Stimulated activated CD4-positive, alpha-beta T cell treated with anti-CD3 and anti-CD28 coated beads, Interleukin-4, amount 100 ng/mL, for 24 hours (primary cell): ENCODE data around the gene MASP2.
"Not testable (repeated sequence)": the region's sequence is repeated elsewhere in the genome, so short reads cannot be mapped to it uniquely, and the experiment has no call there.

Experiments used
- DNase-seq: peaks from one replicate; pipeline ENCODE4 v3.0.0-alpha.2; 2020

Gene MASP2

DNA sequence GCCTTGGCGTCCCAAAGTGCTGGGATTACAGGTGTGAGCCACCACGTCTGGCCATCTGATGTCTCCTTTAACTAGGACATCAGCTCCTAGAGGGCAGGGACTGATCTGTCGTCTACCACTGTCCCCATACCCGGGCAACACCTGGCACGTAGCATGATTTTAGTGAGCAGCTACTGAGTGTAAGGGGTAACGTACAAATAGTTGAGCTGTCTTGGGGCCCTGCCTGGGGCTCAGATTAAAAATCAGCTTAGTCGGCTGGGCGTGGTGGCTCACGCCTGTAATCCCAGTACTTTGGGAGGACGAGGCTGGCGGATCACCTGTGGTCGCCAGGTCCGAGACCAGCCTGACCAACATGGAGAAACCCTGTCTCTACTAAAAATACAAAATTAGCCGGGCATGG lies 11.0 kb upstream of the MASP2 start:
- DNase-seq = no peak

DNA sequence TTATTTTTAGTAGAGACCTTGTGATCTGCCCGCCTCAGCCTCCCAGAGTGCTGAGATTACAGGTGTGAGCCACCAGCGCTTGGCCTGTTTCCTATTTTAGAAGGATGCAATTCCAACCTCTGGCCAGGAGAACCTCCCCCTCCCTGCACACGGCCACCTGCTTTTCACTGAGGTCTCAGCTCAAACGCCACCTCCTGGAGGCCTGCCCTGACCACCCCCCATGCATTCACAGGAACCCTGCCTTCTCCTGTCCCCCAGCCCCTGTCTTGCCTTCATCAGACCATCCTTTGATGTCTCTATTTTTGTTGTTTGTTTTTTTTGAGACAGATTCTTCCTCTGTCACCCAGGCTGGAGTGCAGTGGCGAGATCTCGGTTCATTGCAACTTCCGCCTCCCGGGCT lies 10.4 kb upstream of the MASP2 start:
- no peak for DNase-seq

DNA sequence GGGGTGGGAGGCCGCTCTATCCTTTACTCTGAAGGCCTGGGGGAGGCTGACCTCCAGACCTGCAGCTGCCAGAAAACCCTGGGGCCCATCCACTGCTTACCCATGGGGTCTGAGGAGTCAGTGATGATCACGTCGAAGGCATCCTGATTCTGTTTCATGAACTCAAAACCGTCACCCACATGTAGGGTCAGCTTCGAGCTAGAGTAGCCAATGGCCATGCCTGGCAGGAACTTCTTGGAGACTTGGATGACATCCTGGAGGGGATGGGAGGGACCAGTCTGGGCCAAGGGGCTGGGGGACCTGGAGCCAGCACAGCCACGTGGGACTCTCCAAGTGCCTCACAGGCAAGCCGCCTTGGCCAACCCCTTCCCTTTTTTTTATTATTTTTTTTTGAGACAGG lies 9.5 kb upstream of the MASP2 start:
- no peak for DNase-seq

DNA sequence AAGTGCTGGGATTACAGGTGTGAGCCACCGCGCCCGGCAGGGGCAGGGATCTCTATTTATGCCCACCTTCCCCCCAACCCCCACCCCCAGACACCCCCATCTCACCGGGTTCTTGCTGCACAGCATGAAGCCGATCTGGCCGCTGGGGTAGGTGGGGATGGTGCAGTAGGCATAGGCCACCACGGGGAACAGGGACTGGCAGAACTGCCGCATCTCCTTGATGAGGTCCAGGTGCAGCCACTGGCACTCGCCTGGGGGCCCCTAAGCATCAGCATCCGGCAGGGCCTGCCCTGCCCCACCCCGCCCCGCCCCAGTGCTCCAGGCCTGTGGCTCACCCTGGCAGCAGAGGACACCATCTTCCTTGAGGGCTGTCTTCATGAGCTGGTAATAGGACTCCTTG lies 8.6 kb upstream of the MASP2 start:
- no peak for DNase-seq

DNA sequence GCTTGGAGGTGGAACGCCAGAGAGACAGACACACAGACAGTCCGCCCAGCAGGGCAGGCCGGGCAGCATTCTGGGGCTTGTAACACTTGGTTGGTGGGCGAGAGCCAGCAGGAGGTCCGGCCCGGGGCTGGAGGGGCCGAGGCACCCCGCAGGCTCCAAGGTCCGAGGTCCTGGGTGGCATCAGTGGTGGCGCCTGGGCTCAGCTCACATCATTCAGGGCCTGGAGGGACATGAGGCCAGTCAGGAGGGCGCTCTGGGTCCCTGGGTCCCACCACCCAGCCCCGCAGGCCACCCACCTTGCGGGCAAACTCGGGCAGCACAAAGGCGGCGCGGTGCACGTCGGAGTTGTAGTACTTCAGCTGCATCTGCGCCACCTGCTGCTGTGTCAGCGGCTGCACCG lies 7.6 kb upstream of the MASP2 start:
- DNase-seq = no peak

DNA sequence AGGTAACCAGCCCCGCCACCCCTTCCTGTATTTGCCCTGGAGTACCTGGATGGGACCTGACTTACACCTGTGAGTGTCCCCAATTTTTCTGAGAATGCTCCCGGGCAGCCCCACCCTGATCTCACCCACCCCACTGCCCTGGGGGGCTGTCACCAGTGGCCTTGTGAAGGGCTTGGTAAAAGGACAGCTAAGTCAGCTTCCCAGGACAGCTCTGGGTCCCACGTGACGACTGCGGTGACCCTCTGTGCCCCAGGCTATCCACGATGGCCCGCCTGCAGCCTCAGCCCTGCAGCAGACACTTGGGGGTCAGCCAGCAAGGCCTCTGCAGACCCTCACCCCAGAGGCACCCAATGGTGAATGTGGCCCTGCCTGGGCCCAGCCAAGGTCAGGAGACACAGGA lies 7.1 kb upstream of the MASP2 start:
- no peak for DNase-seq

DNA sequence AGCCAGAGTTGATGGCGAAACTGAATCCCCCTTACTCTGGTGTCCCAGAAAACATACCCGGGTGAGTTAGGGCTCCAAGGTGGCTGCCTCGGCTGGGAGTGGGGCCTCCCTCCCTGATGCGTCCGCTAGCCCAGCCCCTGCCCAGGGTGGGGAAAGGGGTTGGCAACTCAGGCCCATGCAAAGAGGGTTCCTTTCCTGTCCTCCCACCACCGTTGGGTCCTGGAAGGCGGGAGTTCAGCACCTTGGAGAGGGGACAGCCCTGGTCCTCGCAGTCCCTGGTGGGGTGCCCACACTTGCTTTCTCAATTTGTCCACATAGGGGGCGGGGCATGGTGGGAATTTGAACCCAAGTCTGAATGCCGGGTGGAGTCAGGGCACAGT lies 6.7 kb upstream of the MASP2 start:
- DNase-seq = peak; percentile 25

DNA sequence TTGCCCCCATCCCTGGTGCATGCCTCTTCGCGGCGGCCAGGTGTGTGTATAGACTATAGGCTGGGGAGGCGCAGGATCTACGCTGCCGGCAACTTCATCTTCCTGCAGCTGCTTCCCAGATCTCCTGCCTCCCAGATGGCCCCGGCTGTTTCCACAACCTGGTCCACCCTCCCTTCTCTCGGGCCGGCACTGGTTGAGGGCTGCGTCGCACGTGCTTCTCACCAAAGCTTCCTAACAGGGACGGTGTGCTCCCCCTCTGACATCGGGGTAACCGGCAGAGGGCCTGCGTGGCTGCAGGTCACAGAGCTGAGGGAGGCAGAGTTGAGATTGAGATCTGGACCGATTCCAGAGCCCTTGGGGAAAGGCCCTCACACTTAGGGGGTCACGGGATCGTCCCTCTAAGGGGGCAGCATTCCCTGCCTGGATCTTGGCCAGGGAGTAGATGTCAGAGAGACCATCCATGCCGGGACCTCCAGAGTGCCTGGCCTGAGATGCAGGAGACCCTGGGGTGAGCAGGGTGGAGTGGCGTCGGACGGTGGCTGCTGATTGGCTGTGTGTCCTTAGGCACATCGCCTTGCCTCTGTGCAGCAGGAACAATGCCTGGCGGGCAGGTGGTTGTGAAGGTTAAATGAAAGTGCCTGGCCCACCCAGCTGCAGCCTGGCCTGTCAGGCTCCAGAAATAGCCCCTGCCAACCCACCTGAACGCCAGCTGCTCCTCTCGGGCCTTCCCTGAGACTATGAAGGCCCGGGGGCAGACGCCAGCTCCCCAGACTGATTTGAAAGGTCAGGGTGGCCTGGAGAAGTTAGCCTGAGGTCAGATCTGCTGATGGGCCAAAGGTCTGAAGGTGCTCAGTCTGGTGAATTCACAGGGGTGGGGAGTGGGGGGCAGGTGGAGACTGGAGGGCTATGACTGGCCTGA lies 6.1 kb upstream of the MASP2 start:
- DNase-seq = peak; percentile 19

DNA sequence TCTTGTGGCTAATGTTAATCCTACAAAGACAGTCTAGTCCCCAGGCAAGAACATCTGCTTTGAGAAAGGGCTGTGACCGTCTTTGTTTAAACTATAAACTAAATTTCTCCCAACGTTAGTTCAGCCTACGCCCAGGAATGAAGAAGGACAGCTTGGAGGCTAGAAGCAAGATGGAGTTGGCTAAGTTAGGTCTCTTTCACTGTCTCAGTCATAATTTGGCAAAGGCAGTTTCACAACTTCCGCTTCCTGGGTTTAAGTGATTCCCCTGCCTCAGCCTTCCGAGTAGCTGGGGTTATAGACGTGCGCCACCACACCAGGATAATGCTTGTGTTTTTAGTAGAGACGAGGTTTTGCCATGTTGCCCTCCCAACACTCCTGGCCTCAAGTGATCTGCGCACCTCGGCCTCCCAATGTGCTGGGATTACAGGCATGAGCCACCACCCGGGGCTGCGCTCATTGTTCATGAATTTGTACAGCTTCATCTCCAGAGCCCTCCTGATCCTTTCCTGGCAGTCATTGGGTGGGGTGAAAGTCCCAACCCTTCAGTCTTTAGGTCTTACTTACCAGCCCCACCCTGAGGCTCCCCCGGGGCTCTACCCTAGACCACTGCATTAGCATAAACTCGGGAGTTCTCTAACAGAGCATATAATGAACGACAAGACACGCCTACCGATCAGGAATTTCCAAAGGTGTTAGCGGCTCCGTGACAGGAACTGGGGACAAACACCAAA lies 4.9 kb upstream of the MASP2 start:
- DNase-seq = peak; percentile 17

DNA sequence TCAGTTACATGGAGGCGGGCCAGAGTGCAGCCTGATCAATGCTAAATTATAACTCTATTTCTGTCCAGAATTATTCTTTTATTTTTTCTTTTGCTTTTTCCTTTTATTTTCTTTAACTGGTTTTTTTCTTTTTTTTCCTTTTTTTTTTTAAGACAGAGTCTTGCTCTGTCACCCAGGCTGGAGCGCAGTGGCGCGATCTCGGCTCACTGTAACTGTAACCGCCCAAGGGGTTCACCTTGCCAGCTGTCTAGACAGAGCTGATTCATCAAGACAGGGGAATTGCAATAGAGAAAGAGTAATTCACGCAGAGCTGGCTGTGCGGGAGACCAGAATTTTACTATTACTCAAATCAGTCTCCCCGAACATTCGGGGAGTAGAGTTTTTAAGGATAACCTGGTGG lies 4.1 kb upstream of the MASP2 start:
- not testable (repeated sequence) for DNase-seq

DNA sequence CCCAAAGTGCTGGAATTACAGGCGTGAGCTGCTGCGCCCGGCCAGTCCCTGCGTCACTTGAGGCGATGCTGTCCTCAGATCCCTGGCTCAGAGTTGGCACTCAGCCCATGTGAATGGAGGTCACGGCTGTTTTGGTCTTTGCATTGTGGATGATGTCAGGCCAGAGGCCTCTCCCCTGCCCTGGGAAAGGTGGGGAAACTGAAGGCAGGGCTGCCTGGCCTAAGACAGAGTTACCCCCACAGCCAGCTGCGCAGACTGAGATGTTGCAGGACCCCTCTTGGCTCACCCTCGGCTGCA lies 821 bp downstream of the MASP2 start:
- DNase-seq = no peak

DNA sequence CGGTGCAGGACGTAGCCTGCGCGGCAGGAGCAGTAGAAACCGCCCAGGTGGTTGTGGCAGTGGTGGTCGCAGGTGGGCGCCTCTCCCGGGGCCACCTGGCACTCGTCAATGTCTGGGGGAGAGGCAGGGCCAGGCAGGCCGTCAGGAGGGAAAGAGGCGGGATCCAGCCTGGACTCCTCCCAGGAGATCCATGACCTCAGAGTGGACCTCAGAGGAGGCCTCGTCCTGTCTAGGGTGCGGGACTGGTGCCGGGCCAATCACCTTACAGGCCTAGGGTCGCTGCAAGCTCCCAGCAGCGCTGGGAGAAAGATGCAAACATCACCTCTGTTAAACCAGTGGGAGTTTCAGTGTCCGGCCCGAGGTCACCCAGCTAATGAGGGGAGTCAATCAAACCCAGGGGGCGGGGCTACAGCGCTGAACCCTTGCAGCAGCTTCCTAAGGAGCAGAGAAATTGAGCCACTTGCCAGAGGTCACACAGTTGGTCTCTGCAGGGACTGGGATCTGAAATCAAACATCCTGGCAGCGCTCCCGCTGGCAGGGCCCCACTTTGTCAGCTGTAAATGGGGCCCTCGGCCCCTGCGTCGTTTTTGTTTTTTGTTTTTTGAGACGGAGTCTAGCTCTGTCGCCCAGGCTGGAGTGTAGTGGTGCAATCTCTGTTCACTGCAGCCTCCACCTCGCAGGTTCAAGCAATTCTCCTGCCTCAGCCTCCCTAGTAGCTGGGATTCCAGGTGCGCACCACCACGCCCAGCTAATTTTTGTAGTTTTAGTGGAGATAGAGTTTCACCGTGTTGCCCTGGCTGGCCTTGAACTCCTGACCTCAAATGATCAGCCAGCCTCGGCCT lies 1.4 kb downstream of the MASP2 start:
- no peak for DNase-seq

DNA sequence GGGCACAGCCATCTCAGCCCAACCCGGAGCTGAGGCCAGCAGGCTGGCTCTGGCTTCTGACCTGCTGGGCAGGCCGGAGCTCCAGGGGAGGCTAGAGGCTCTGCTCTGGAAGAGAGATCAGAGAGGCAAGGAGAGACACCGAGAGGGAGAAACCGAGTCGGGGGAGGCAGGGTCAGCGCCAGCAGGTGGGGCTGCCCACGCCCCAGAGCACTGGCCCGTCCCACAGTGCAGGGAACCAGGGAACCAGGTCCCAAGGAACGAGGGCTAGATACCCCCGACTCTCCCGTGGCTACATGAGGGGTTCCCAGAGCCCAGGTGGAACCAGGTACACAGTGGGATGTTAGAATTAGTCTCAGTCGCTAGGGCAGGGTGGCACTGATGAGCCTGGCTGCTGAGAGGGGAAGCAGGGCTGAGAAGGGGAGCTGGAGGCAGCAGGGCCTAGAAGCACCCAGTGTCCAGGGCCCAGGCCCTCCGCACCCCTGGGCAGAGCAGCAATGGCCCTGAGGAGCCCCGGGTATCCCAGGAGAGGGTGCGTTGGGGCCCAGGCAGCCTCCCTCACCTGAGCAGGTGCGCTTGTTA lies 2.1 kb downstream of the MASP2 start:
- no peak for DNase-seq

DNA sequence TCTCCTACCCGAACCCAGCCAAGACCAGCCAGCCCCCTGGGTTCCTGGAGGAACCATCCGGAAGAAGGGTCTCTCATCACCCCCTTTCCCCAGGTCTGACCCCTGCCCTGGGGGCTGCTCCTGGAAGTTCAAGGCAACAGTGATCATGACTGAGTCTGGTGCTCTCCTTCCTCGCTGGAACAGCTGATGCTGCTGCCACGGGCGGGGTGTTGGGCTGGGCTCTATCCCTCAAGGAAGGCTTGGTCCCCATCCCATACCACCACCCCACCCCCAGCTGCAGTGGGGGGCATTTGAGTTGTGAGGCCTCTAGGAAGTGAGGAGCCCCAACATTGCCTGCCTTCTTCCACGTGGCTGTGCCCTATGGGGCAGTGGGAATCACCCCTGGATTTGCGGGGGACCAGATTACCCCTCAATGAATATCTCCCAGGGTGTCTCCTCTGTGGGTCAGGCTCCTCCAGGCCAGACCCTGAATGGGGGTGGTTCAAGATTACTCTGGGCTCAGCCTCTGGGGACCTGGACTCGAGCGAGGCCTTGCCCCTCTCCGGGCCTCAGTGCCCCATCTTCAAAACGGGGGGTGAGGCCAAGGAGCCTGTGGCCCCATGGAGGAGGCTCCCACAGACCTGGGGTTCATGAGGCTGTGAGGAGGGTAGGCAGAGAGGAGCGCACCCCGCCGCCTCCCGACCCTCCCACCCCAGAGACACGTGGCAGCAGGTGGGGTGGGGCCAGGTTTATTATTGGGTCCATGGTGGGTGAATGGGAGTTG lies 2.8 kb downstream of the MASP2 start:
- DNase-seq = no peak

DNA sequence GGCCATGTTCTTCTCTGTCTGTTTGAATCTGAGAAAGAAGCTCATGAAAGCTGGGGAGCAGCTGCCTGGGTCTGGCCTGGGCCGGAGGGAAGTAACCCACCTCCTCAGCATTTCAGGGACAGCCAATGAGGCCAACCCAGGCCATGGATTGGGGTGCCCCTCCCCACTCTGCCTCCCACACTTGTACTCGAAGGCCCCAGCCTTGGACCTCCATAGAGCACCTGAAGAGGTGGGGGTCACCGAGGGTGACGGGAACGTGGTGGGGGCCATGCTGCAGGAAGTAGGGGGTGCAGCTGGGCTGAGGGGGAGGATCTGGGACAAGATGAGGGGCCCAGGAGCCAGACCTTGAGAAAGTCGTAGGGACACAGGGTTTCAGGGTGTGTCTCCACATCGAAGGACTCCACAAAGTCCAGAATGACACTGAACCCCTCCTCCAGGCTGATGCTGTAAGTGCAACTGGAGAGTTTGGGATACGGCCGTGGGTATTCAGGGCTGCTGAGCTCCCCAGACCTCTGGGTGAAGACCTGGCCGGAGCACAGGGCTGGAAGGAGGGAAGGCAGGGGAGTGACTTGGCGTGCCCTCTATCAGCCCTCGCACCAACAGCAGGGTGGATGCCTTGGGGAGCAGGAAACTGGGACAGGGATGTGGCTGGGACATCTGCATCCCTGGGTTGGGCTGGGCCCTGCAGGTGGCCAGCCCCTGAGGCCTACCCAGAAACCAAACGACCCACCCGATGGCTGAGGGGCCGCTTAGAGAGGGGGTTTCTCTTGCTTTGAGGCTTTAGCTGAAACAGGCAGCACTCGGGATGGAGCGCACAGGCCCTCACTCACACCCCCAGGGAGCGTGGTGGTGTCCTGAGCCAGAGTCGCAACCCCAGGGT lies 3.8 kb downstream of the MASP2 start:
- no peak for DNase-seq

DNA sequence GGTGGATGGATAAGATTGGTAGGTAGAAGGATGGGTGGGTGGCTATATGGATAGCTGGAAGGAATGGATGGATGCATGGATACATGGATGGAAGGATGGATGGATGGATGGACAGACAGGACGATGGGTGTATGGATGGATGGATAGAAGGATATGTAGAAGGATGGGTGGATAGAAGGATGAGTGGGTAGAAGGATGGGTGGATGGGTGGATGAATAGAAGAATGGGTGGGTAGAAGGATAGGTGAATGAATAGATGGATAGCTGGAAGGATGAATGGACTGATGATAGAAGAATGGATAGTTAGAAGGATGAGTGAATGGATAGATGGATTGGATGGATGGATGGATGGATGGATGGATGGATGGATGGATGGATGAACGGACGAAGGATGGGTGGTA lies 5.0 kb downstream of the MASP2 start:
- no peak for DNase-seq

DNA sequence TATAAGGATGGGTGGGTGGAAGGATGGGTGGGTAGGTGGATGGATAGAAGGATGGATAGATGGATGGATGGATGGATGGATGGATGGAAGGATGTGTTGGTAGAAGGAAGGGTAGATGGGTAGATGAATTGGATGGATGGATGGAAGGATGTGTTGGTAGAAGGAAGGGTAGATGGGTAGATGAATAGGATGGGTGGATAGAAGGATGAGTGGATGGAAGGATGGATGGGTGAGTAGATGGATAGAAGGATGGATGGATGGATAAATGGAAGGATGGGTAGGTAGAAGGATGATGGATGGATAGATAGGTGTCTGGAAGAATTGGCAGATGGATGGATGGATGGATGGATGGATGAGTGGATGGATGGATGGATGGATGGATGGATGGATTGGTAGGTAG lies 6.0 kb downstream of the MASP2 start:
- DNase-seq = no peak

DNA sequence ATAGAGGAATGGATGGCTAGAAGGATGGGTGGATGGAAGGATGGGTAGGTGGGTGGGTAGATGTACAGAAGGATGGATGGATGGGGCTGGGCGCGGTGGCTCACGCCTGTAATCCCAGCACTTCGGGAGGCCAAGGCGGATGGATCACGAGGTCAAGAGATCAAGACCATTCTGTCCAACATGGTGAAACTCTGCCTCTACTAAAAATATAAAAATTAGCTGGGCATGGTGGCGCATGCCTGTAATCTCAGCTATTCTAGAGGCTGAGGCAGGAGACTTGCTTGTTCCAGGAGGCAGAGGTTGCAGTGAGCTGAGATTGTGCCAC lies 7.0 kb downstream of the MASP2 start:
- DNase-seq = not testable (repeated sequence)

DNA sequence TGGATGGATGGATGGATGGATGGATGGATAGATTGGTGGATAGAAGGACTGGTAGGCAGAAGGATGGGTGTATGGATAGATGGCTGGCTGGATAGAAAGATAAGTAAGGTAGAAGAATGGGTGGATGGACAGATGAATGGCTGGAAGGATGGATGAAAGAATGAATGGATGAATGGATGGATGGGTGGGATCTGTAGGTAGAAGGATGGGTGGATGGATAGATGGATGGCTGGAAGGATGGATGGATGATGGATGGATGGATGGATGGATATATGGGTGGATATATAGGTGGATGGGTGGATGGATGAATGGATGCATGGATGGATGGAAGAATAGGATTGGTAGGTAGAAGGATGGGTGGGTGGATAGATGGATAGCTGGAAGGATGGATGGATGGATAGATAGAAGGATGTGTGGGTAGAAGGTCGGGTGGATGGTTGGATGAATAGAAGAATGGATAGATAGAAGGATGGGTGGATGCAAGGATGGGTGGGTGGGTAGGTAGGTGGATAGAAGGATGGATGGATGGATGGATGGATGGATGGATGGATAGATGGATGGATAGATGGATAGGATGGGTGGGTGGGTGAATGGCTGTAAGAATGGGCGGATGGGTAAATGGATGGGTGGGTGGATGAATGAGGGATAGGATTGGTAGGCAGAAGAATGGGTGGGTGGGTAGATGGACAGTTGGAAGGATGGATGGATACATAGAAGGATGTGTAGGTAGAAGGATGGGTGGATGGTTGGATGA lies 7.5 kb downstream of the MASP2 start:
- DNase-seq = no peak

DNA sequence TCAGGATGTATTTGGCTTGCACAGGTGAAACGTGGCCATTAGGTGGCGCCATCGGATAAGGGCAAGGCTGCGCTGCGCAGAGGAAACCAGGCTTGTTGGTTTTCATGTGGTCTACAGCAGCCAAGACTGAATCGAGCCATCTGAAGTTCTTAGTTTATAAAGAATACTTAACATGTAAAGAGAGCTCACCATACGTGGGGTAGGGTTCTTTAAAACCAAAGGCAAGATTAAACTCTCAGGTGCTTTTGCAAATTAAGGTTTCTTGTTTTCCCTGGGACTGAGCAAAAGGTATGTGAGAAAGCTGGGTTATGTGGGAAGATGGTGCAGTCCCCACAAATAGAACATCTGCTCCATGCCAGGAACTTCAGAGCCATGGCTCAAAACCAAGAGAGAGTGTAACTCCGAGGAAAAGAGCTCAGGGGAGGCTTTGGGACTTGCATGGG lies 9.3 kb downstream of the MASP2 start:
- DNase-seq = peak; percentile 91
